Natural killer cell (primary cell): ENCODE results near the gene ASPSCR1. TPM values are rescaled to one million over a fixed set of nuclear protein-coding genes. Genes with fewer than 3 reads are reported as not detected.
A peak's percentile ranks its signal among the peaks of the same experiment; 100 is the strongest.

Experiments used
- ATAC-seq, 3 donors: fragments of 150-1000 bp in 2 of 3; fragments of 200-7000 bp in 1 of 3; cut with Tn5 transposase; 1 replicate in 1 of 3; 2 replicates in 2 of 3; pipeline ENCODE4 v1.10.0; 2021; ENCODE audit warnings: mild to moderate bottlenecking in 2 of 3, moderate library complexity in 2 of 3
- DNase-seq, 2 donors: peaks; one replicate each; pipeline versions ENCODE4 v3.0.0 to v3.0.0-alpha.2; 2013 to 2021; ENCODE audit warnings: mixed read lengths in 1 of 2
- H3K27ac ChIP-seq: one replicate; pipeline ENCODE4 v1.5.1; 2013; ENCODE audit warnings: mild to moderate bottlenecking, low read length
- H3K27me3 ChIP-seq: one replicate; pipeline ENCODE4 v1.6.1; 2013; ENCODE audit warnings: low read length; ENCODE audit not compliant: control insufficient read depth, insufficient read depth
- H3K36me3 ChIP-seq: one replicate; pipeline ENCODE4 v1.6.1; 2013; ENCODE audit warnings: low read length; ENCODE audit not compliant: control insufficient read depth, insufficient read depth
- H3K4me1 ChIP-seq: one replicate; pipeline ENCODE4 v1.6.1; 2013; ENCODE audit warnings: low read length; ENCODE audit not compliant: control insufficient read depth, insufficient read depth
- H3K4me3 ChIP-seq: one replicate; pipeline ENCODE4 v1.5.1; 2013; ENCODE audit warnings: low read length
- H3K9me3 ChIP-seq: one replicate; pipeline ENCODE4 v1.6.1; 2013; ENCODE audit warnings: low read length; ENCODE audit not compliant: control insufficient read depth, insufficient read depth
- H3K27ac Mint-ChIP-seq, 2 donors: one replicate each; pipeline ENCODE4 v1.8.0; 2022; ENCODE audit warnings: mild to moderate bottlenecking in 2 of 2, mixed read lengths in 2 of 2, moderate library complexity in 1 of 2
- H3K27me3 Mint-ChIP-seq, 2 donors: one replicate each; pipeline ENCODE4 v1.8.0; 2022; ENCODE audit warnings: low read depth in 2 of 2, mixed read lengths in 2 of 2
- H3K36me3 Mint-ChIP-seq: one replicate; pipeline ENCODE4 v1.8.0; 2022; ENCODE audit warnings: mixed read lengths
- H3K4me1 Mint-ChIP-seq, 2 donors: one replicate each; pipeline ENCODE4 v1.8.0; 2022; ENCODE audit warnings: mixed read lengths in 2 of 2
- H3K4me3 Mint-ChIP-seq: one replicate; pipeline ENCODE4 v1.8.0; 2022; ENCODE audit warnings: mild to moderate bottlenecking, moderate library complexity, mixed read lengths
- H3K9me3 Mint-ChIP-seq, 2 donors: one replicate each; pipeline ENCODE4 v1.8.0; 2022; ENCODE audit warnings: mixed read lengths in 2 of 2
- WGBS: methylation state at CpG from one replicate; pipeline ENCODE4 v1.1.7; 2013; ENCODE audit warnings: missing lambda C conversion rate; ENCODE audit not compliant: insufficient coverage; 5-methylcytosine and 5-hydroxymethylcytosine counted together
- intact Hi-C: fragments of 100-400 bp; cut with micrococcal nuclease; formaldehyde crosslinking; loops from one replicate; pipeline ENCODE4 v1.14.2; 2022
- total RNA-seq, 4 donors: library from RNA; stranded (reverse); fragments of 120-200 nt in 1 of 4; gene quantifications; one replicate each; pipeline versions ENCODE4 v1.2.3 to v1.2.4, GENCODE V29; 2013 to 2022
- TF ChIP-seq, protein P1 (sequence below): fragments of 200-600 bp; IDR thresholded peaks from one replicate; pipeline ENCODE4 v1.8.0; 2022; ENCODE audit warnings: antibody characterized with exemption

The ASPSCR1 gene
- total RNA-seq, 3 donors from 2014 or later (not counting 1 experiment from before 2014, with no cell fraction given) = 29.7 to 43.5 (median 40.8) TPM

DNA sequence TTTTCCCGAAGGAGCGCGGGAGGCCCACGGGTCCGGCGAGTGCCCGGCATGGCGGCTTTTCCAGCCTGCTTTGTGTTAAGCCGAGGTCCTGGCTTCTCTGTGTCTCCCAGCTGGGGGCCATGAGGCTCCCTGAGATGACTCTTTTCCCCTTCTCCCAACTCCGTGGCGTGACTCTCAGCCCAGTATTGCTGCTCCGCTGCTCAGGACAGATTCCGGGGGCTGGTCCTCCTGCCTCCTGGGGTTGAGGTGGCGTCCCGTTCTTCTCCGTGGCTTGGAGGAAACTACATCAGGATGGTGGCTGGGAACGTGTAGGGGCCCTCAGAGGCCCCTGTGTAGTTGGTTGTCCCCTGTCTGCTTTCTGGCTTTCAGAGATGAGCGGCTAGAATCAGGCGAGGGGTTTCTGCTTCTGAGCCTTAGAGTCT lies 75.2 kb downstream of the ASPSCR1 start:
- Histone ChIP-seq H3K4me3 (peak overlapping the region; percentile 77), H3K4me1 (peaks cover 30% of the 10 kb centered on the region), H3K27me3 (no peaks in the 10 kb centered on the region), H3K9me3 (no peaks in the 10 kb centered on the region), H3K27ac (no peak overlapping the region), H3K36me3 (peaks cover 34% of the 10 kb centered on the region)
- Mint-ChIP-seq H3K27ac (peak overlapping the region in 1 of 2 donors; percentile 31), H3K4me3 (peak overlapping the region; percentile 65), H3K9me3 (no peaks in the 10 kb centered on the region), H3K27me3 (no peaks in the 10 kb centered on the region), H3K4me1 (peaks cover 0 to 16% of the 10 kb centered on the region in 2 donors), H3K36me3 (no peaks in the 10 kb centered on the region)
- ATAC-seq (no peak), DNase-seq (no peak)
- WGBS = 45% methylated on average over 19 of the region's 19 CpGs
- TF ChIP-seq, protein P1, sequence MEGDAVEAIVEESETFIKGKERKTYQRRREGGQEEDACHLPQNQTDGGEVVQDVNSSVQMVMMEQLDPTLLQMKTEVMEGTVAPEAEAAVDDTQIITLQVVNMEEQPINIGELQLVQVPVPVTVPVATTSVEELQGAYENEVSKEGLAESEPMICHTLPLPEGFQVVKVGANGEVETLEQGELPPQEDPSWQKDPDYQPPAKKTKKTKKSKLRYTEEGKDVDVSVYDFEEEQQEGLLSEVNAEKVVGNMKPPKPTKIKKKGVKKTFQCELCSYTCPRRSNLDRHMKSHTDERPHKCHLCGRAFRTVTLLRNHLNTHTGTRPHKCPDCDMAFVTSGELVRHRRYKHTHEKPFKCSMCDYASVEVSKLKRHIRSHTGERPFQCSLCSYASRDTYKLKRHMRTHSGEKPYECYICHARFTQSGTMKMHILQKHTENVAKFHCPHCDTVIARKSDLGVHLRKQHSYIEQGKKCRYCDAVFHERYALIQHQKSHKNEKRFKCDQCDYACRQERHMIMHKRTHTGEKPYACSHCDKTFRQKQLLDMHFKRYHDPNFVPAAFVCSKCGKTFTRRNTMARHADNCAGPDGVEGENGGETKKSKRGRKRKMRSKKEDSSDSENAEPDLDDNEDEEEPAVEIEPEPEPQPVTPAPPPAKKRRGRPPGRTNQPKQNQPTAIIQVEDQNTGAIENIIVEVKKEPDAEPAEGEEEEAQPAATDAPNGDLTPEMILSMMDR = no peak
- intact Hi-C loops = no loop called here

DNA sequence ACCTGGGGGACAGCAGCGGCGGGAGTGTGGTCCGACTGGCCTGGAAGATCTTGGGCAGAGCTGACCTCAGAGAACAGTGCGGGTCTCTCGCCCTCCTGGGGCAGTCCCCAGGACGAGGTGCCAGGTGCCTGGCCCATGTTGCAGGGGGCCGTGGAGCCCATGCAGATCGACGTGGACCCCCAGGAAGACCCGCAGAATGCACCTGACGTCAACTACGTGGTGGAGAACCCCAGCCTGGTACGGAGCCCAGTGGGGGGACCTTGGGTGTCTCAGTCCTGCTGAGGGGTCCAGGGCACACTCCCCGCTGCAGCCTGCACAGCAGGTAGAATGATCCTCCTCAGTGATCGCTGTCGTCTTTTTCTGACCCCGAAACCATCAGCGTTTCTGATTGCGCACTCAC lies 75.7 kb downstream of the ASPSCR1 start:
- Mint-ChIP-seq H3K4me3 (peak overlapping the region; percentile 69), H3K27ac (no peak overlapping the region), H3K36me3 (no peaks in the 10 kb centered on the region), H3K4me1 (peaks cover 0 to 16% of the 10 kb centered on the region in 2 donors), H3K9me3 (no peaks in the 10 kb centered on the region), H3K27me3 (no peaks in the 10 kb centered on the region)
- TF ChIP-seq, protein P1 = no peak
- WGBS = 92% methylated on average over 19 of the region's 19 CpGs
- H3K36me3 ChIP-seq = peaks cover 34% of the 10 kb centered on the region
- DNase-seq (no peak), ATAC-seq (no peak)
- intact Hi-C loops = no loop called here
- H3K27me3 ChIP-seq = no peaks in the 10 kb centered on the region
- H3K27ac ChIP-seq = no peak overlapping the region
- H3K4me3 ChIP-seq = no peak overlapping the region
- H3K4me1 ChIP-seq = peaks cover 30% of the 10 kb centered on the region
- no peaks in the 10 kb centered on the region for H3K9me3 ChIP-seq

DNA sequence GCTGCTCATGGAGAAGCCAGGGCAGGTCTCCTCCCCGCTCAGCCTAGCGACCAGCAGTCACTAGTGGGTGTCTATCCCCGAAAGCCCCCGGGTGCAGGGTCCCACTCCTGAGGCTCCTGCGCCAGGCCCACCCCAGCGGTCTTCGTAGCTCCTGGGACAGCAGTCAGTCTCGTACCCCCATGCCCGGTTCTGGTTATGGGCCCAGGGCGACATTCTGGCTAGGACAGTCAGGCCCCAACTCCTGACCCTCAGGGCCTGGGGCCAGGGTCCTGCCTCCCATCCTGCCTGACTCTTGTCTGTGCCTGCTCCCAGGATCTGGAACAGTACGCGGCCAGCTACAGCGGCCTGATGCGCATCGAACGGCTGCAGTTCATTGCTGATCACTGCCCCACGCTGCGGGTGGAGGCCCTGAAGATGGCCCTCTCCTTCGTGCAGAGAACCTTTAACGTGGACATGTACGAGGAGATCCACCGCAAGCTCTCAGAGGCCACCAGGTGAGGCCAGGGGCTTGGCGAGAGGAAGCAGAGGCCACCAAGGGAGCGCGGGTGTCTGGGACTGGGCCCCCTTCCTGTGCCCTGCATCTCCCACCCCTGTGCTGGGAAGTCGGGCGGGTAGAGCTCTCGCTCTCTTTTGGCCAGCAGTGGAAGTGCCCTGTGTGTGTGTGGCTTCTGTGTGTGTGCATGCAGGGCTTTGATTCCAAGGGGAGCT lies 76.3 kb downstream of the ASPSCR1 start:
- peaks cover 0 to 16% of the 10 kb centered on the region in 2 donors for H3K4me1 Mint-ChIP-seq
- Histone ChIP-seq H3K27ac (no peak overlapping the region), H3K27me3 (no peaks in the 10 kb centered on the region), H3K36me3 (peaks cover 35% of the 10 kb centered on the region), H3K4me3 (no peak overlapping the region), H3K4me1 (peaks cover 30% of the 10 kb centered on the region), H3K9me3 (no peaks in the 10 kb centered on the region)
- WGBS = 98% methylated on average over 28 of the region's 28 CpGs
- peak overlapping the region; percentile 69 for H3K4me3 Mint-ChIP-seq
- no peaks in the 10 kb centered on the region for H3K36me3 Mint-ChIP-seq
- no peak overlapping the region for H3K27ac Mint-ChIP-seq
- ATAC-seq (no peak), DNase-seq (no peak)
- no peaks in the 10 kb centered on the region for H3K9me3 Mint-ChIP-seq
- TF ChIP-seq, protein P1 = no peak
- intact Hi-C loops = no loop called here
- no peaks in the 10 kb centered on the region for H3K27me3 Mint-ChIP-seq
